RWPE2 (cell line): Measurements from ENCODE around the gene PCDHGA10.
A peak's percentile ranks its signal among the peaks of the same experiment; 100 is the strongest.
"Not testable (repeated sequence)": the region's sequence is repeated elsewhere in the genome, so short reads cannot be mapped to it uniquely, and the experiment has no call there.

Source experiments
- ATAC-seq: fragments of 200-7000 bp; cut with Tn5 transposase; 3 replicates; pipeline ENCODE4 v1.9.1; 2021; ENCODE audit warnings: low read depth
- DNase-seq: peaks from one replicate; pipeline ENCODE4 v3.0.0-alpha.2; 2020; ENCODE audit warnings: low spot score
- H3K27ac ChIP-seq: fragments of 450-650 bp; 2 replicates; pipeline ENCODE4 v1.5.1; 2017; ENCODE audit warnings: mild to moderate bottlenecking; ENCODE audit not compliant: poor library complexity, severe bottlenecking
- H3K27me3 ChIP-seq: fragments of 250-450 bp; sonication (Bioruptor Pico); 2 replicates; pipeline ENCODE4 v1.5.1; 2021; ENCODE audit warnings: mild to moderate bottlenecking, moderate library complexity; ENCODE audit not compliant: insufficient read depth, poor library complexity, severe bottlenecking
- H3K36me3 ChIP-seq: fragments of 250-450 bp; sonication (Bioruptor Pico); 2 replicates; pipeline ENCODE4 v1.5.1; 2020; ENCODE audit warnings: low read depth, mild to moderate bottlenecking, moderate library complexity
- H3K4me1 ChIP-seq: fragments of 250-450 bp; sonication (Bioruptor Pico); 2 replicates; pipeline ENCODE4 v1.5.1; 2021; ENCODE audit warnings: mild to moderate bottlenecking, moderate library complexity; ENCODE audit not compliant: insufficient read depth, poor library complexity, severe bottlenecking
- H3K4me3 ChIP-seq: fragments of 250-450 bp; sonication (Bioruptor Pico); 2 replicates; pipeline ENCODE4 v1.5.1; 2021; ENCODE audit warnings: mild to moderate bottlenecking, moderate library complexity; ENCODE audit not compliant: severe bottlenecking
- H3K9me3 ChIP-seq: fragments of 250-450 bp; sonication (Bioruptor Pico); 2 replicates; pipeline ENCODE4 v1.5.1; 2021; ENCODE audit warnings: mild to moderate bottlenecking, moderate library complexity; ENCODE audit not compliant: severe bottlenecking
- TF ChIP-seq, protein P1 (sequence below): fragments of 450-650 bp; IDR thresholded peaks from one replicate; pipeline ENCODE4 v1.5.1; 2017; ENCODE audit warnings: mild to moderate bottlenecking, moderate library complexity; ENCODE audit not compliant: poor library complexity, severe bottlenecking

PCDHGA10 gene

DNA sequence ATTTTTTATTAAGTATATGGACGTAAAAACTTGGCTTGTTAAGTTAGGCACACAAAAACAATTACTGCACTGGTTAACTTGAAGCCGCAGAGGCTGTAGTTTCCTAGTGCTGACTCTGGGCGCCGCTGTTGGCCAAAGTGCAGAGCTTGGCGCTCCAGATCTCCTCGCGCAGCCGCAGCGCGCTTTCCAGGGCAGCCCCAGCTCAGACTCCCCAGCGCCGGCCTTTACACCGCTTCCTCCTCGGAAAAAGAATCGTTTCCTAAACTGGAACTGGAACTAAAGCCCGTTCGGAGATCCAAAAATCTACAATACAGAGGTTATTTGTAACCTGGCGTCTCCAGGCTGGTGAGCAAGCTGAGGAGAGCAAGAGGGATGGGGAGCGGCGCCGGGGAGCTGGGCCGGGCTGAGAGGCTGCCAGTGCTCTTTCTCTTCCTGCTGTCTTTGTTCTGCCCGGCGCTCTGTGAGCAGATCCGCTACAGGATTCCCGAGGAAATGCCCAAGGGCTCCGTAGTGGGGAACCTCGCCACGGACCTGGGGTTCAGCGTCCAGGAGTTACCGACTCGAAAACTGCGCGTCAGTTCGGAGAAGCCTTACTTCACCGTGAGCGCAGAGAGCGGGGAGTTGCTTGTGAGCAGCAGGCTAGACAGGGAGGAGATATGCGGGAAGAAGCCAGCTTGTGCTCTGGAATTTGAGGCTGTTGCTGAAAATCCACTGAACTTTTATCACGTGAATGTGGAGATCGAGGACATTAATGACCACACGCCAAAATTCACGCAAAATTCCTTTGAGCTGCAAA, 14.8 kb upstream of the PCDHGA10 start, which contains the start of gene PCDHGB5:
Gene PCDHGB5 (plus strand): TSS at position 192 of the 796 bp plus-strand sequence. CDS start 181 bp downstream, at position 373.
- Histone ChIP-seq H3K36me3 (peaks cover 14% of the 10 kb centered on the region), H3K27me3 (peaks cover 20% of the 10 kb centered on the region), H3K4me3 (peak within 1 kb of the TSS; percentile 16), H3K9me3 (peaks cover 38% of the 10 kb centered on the region)
- ATAC-seq: peak; percentile 90
- H3K27ac ChIP-seq, DNase-seq, H3K4me1 ChIP-seq: not testable (repeated sequence)
- TF ChIP-seq, protein P1, sequence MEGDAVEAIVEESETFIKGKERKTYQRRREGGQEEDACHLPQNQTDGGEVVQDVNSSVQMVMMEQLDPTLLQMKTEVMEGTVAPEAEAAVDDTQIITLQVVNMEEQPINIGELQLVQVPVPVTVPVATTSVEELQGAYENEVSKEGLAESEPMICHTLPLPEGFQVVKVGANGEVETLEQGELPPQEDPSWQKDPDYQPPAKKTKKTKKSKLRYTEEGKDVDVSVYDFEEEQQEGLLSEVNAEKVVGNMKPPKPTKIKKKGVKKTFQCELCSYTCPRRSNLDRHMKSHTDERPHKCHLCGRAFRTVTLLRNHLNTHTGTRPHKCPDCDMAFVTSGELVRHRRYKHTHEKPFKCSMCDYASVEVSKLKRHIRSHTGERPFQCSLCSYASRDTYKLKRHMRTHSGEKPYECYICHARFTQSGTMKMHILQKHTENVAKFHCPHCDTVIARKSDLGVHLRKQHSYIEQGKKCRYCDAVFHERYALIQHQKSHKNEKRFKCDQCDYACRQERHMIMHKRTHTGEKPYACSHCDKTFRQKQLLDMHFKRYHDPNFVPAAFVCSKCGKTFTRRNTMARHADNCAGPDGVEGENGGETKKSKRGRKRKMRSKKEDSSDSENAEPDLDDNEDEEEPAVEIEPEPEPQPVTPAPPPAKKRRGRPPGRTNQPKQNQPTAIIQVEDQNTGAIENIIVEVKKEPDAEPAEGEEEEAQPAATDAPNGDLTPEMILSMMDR: peak; percentile 86

DNA sequence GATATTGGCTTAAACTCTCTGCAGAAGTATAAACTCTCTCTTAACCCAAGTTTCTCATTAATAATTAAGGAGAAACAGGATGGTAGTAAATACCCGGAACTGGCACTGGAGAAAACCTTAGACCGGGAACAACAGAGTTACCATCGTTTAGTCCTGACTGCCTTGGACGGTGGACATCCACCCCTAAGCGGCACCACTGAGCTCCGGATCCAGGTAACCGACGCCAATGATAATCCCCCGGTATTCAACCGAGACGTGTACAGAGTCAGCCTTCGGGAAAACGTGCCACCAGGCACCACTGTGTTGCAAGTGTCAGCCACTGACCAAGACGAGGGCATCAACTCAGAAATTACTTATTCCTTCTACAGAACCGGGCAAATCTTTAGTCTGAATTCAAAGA, 14.2 kb upstream of the PCDHGA10 start:
- Histone ChIP-seq H3K4me1 (no peaks in the 10 kb centered on the region), H3K36me3 (peaks cover 14% of the 10 kb centered on the region), H3K4me3 (no peak overlapping the region), H3K27ac (no peak overlapping the region), H3K27me3 (peaks cover 20% of the 10 kb centered on the region), H3K9me3 (peaks cover 34% of the 10 kb centered on the region)
- ATAC-seq (no peak), DNase-seq (no peak)
- TF ChIP-seq, protein P1: no peak

DNA sequence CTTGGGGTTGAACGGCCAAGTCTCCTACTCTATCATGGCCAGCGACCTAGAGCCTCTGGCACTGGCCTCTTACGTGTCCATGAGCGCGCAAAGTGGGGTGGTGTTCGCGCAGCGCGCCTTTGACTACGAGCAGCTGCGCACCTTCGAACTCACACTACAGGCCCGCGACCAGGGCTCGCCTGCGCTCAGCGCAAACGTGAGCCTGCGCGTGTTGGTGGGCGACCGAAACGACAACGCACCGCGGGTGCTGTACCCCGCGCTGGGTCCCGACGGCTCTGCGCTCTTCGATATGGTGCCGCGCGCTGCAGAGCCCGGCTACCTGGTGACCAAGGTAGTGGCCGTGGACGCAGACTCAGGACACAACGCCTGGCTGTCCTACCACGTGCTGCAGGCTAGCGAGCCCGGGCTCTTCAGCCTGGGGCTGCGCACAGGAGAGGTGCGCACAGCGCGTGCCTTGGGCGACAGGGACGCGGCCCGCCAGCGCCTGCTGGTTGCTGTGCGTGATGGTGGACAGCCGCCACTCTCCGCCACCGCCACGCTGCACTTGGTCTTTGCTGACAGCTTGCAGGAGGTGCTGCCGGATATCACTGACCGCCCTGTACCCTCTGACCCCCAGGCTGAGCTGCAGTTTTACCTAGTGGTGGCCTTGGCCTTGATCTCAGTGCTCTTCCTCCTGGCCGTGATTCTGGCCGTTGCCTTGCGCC, 13.1 kb upstream of the PCDHGA10 start:
- TF ChIP-seq, protein P1: no peak
- H3K9me3 ChIP-seq: peaks cover 27% of the 10 kb centered on the region
- ATAC-seq (no peak), DNase-seq (no peak)
- H3K4me3 ChIP-seq: no peak overlapping the region
- H3K27ac ChIP-seq: no peak overlapping the region
- no peaks in the 10 kb centered on the region for H3K4me1 ChIP-seq
- H3K27me3 ChIP-seq: peaks cover 20% of the 10 kb centered on the region
- H3K36me3 ChIP-seq: peaks cover 14% of the 10 kb centered on the region

DNA sequence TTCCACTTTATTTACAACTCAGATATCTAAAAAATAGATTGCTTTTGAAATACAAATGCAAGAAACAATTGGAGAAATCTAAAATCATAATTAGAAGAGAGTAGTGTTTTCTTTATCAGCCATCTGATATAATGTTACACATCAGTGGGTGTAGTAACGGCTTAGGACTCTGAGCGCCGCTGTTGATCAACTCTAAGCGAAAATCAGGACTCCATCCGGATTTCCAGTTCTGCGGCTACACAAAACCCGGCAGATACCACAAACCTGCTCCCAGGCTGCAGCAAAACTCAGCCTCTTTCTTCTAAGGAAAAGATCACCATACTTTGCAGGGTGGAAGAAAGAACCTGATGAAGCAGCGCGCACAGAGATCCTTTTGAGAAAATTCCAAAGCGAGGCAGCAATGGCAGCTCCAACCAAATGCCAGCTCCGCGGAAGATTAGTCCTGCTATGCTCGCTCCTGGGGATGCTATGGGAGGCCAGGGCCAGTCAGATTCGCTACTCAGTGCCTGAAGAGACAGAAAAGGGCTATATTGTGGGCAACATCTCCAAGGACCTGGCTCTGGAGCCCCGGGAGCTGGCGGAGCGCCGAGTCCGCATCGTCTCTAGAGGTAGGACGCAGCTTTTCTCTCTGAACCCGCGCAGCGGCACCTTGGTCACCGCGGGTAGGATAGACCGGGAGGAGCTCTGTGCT, 10.1 kb upstream of the PCDHGA10 start, which contains the start of gene PCDHGA9:
Gene PCDHGA9 (plus strand): TSS at position 226 of the 691 bp plus-strand sequence. CDS start 175 bp downstream, at position 401.
- peak within 1 kb of the TSS; percentile 20 for H3K4me3 ChIP-seq
- H3K27ac ChIP-seq: no peak within 1 kb of the TSS
- peaks cover 14% of the 10 kb centered on the region for H3K36me3 ChIP-seq
- peaks cover 16% of the 10 kb centered on the region for H3K27me3 ChIP-seq
- TF ChIP-seq, protein P1: peak; percentile 53
- ATAC-seq: peak; percentile 42; the same call in 1 of the 3 replicates
- peaks cover 3% of the 10 kb centered on the region for H3K4me1 ChIP-seq
- DNase-seq: no peak
- H3K9me3 ChIP-seq: peaks cover 31% of the 10 kb centered on the region
